Pons (tissue), 1 donor: ENCODE results near the gene TFR2.

Source experiments
- DNase-seq: peaks from one replicate; pipeline ENCODE4 v3.0.0-alpha.2; 2016; ENCODE audit warnings: low spot score

TFR2 gene

GRCh38 chr7:100585511-100586265 lies 55.7 kb downstream of the TFR2 start, which contains the start of gene LRCH4:
TSS of gene LRCH4 (minus strand) at chr7:100586129. CDS start at chr7:100586100, 29 bp downstream.
- no peak for DNase-seq

GRCh38 chr7:100584683-100585510 lies 56.5 kb downstream of the TFR2 start:
- peak; percentile 24 for DNase-seq

DNA sequence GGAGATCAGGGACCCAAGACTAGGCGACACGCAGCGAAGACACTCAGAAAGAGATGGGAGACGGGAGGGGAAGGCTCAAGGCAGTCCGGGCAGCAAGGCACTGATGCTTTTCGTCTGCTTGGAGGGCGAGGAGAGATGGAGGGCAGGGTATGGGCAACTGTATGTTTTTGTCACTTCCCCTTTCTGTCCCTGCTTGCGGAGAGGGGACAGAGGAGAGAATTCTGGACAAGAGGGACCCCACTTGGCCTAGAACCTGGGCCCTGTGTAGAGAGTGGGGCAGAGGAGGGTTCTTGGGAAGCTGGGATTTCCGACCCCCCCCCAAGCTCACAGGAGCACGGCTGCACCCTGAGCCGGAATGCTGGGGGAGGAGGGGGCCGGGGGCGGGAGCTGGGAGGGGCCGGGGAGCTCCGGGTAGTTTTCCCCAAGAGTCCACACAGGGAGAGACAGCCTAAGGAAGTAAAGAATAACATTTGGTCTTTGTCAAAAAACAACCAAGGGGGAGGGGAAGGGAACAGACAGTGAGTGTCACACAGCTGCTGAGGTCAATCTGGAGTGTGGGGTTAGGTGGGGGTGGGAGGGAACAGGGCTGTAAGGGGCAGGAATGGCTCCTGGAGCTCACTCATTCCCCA lies 57.2 kb downstream of the TFR2 start:
- DNase-seq: no peak

GRCh38 chr7:100583132-100584053 lies 58.0 kb downstream of the TFR2 start:
- DNase-seq: peak; percentile 67

DNA sequence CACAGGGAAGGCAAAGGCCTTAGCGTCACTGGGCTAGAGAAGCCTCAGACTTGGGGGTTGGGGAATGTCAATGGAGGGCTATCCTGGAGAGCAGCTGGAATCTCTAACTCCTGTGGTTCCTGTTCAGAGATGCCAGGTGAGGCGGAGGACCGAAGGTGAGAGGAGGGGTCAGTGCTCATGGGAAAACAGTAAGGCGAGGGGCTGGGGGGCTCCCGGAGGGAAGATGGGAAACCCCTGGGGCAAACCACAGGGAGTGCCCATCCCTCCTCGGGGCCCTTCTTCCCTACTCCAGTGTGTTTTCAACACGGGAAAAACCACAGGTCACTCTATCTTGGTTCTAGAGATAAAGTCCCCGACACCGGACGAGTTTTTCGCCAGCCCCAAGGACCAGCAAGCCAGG lies 58.7 kb downstream of the TFR2 start:
- no peak for DNase-seq

- no peak for DNase-seq
Observed at GRCh38 chr7:100582041-100582579, 59.2 kb downstream of the TFR2 start.

GRCh38 chr7:100580466-100581283 lies 60.7 kb downstream of the TFR2 start:
- DNase-seq: no peak

DNA sequence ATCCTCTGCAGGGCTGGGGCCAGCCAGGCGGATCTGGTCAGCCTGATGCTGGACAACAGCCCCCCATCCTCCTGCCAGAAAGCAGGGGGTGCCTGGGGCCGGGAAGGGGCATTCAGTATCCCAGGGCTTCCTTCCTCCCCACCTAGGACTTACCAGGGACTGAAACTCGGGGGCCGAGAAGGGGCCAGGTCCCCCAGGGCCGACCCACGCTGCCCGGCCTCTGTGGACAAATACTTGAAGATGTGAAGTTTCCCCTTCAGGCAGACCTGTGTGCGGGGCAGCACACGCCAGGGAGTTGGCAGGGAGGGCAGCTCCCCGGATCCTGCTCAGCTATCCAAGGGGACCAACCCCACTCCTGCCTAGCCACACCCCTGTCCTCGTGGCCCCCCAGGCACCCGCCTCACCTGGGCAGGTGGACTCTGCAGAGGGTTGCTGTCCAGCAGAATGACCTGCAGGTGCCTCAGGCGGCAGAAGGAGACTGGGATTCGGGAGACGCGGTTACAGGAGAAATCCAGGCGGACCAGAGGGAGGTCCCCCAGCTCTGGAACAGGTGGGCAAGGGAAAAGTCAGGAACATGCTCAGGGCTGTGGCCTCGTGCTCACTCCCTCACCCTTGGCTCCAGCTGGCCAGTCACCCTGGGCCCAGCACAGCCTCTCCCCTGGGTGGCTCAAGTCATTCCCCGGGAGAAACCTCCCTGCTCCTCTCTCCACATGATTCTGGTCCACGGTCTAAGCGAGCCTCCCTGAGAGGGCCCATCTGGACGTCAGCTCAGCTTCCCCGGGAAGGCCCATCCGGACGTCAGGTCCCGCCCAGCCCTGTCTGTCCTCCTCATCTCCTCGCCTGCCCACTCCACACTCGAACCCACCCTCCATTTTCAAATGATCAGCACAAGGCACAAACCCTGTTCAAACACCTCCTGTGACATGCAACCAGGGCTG lies 62.8 kb downstream of the TFR2 start:
- DNase-seq: no peak

DNA sequence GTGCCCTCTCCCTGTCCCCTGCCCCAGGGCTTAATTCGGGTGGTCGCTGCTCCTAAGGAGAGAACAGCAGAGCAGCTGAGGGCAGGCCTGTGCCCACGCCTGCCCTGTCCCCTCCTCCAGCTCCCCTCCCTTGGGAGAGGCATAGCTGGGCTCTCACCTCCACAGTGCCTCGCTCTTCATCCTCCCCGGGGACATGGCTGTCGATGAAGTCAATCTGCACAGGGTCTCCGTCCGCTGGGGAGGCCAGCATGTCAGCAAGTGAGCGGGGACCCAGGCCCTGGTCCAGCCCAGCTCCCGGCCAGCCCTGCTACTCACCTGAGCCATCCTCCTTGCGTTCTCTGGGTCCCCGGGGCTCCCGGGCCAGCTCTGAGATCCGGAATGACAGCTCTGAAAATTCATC lies 63.8 kb downstream of the TFR2 start:
- no peak for DNase-seq

DNA sequence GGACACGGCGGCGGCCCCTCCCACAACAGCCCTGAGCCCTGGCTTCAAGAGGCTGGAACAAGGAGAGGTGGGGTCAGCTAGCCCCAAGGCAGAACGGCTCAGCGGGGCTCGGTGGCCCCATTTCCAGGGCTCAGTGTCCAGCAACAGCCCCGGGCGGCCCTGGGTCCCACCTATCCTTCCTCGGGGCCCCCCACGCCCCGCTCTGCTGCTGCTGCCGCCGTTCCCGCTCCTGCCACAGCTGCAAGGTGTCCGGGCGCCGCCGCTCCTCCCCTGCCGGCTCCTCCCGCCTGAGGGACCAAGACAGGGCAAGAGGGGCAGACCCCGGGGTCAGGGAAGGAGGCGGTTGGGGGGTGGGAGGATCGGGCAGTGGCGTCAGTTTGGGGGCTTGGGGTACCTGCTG lies 64.2 kb downstream of the TFR2 start:
- no peak for DNase-seq

DNA sequence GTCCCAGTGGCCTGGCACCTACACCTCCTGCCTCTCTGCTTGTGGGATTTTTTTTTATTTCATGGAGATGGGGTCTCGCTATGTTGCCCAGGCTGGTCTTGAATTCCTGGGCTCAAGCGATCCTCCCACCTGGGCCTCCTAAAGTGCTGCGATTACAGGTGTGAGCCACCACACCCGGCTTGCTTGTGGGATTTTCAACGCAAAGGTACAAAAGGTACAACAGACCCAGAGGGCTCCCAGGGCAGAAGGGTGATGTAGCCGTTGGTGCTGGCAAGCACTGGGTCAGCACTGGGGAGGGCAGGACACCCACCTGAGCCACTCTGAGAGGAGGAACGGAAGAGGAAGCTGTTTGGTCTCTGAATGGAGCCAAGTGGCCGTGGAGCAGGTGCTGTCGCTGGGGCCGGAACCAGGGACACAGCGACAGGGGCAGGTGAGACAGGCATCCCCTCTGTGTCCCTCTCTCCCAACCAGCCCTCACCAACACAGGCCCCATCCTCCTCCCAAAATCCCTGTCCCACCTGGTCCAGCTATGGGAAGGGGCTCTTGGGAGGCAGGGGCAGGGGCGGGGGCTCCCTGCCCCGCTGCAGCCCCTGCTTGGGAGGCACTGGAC lies 64.9 kb downstream of the TFR2 start:
- DNase-seq: no peak

- no peak for DNase-seq
Observed at GRCh38 chr7:100575746-100576383, 65.5 kb downstream of the TFR2 start.

DNA sequence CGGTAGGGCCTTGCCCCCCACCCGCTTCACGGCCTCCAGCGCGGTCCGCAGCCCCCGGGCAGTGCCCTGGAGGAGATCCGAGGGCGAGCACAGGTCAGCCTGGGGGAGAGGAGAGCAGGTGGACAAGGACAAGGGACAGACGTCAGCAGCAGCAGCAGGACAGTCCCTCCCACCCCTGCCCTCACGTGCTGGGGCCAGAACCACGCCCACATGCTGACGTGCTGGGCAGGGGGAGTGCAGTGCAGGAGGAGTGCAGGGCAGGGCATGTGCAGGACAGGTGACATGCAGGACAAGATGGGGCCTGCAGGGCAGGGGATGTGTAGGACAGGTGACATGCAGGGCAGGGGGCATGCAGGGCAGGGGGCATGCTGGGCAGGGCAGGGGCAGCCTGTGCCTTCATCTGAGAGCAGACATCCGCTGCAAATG lies 66.1 kb downstream of the TFR2 start:
- no peak for DNase-seq

- DNase-seq: no peak
Observed at GRCh38 chr7:100574362-100575205, 66.8 kb downstream of the TFR2 start.

DNA sequence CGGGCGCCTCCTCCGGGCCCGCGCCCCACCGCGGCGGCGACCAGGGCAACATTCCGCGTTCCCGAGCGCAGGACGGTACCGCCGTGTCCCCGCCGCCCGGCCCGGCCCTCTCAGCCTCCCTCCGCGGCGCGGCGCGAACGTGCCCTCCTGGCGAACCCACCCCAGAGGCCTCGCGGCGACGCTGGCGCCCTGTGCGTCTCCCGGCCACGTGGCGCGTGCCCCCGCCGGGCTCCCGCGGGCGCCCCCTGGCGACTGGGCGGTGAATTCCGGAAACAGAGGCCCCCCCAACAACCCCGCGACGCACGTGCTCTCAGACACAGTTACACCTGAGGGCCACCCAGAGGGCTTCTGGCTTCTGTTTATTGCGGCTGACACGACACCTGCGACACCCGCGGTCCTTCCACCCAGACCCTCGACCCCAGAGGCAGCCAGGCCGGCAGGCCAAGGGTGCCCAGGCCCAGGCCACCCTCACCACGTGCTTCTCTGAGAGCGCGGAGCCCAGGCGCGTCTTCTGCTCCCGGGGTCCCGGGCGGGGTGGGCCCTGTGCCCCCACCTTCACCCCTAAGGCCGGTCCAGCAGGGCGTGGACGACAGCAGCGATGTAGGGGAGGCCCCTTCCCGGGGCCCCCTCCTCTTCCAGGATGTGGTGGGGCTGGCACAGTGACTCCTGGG lies 67.5 kb downstream of the TFR2 start, which contains the start of gene SAP25:
TSS of gene SAP25 (minus strand) at position 210 of the 671 bp plus-strand sequence. CDS start at position 52, 158 bp downstream.
- DNase-seq: no peak

DNA sequence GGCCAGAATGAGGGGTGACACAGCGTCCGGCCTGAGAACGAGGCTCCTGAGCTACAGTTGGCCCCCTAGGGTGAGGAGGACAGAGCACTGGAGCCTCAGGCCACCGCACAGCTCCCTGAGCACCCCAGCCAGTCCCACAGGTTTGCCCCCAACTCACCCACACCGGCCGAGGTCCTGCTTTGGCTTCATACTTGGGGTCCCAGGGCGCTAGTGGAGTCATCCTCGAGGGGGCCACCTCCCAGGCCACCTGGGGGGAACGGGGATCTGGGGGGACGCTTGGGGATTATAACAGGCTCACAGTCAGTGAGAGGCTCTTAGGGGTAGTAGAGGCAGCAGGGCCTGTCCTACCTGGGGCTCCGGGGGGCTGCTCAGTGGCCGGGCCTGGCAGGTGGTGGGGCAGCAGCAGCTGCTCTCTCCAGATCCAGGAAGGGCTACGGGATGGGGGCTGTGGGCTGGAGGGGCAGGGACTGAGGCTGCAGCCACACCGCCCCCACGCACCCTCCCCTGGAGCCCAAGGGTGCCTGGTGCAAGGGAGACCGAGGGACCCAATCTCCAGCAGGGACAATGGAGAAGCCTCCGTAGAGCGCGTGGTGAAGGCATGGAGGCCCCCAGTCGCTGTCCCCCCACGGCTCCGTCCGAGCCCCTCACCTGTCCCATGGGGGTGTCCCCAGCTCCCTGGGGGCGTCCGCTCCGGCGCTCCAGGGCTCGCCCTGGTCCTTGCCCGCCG lies 68.2 kb downstream of the TFR2 start:
- no peak for DNase-seq
